Endometrial microvascular endothelial cells (primary cell): ENCODE results near the gene ZNF764. TPM values are rescaled to one million over a fixed set of nuclear protein-coding genes. Genes with fewer than 3 reads are reported as not detected.

ENCODE experiments used
- in situ Hi-C: cut with HindIII; loops from 2 replicates; pipeline ENCODE4 v1.10.0; 2017; ENCODE audit warnings: low sequenced_read_pairs, low pct_unique_long_range_greater_than_20kb; ENCODE audit errors: inconsistent ontology term
- total RNA-seq: library from RNA; depleted of rRNA; stranded (reverse); fragments of >200 nt; gene quantifications from one replicate; pipeline ENCODE4 v1.2.3, GENCODE V29; 2015; ENCODE audit errors: inconsistent ontology term

Gene ZNF764
- total RNA-seq, 1 donor from 2014 or later: 8.3 TPM

GRCh38 chr16:30571445-30572322, 13.5 kb upstream of the ZNF764 start, which contains the start of gene ZNF688:
Gene ZNF688 (minus strand): TSS chr16:30571714. CDS start chr16:30571629, 85 bp downstream.
- in situ Hi-C loops: no loop called here

- in situ Hi-C loops: no loop called here
Observed at GRCh38 chr16:30570636-30571444, 12.7 kb upstream of the ZNF764 start.

- in situ Hi-C loops: no loop called here
Observed at GRCh38 chr16:30569746-30570635, 11.8 kb upstream of the ZNF764 start.

GRCh38 chr16:30569281-30569680, 11.1 kb upstream of the ZNF764 start:
- in situ Hi-C loops: no loop called here

GRCh38 chr16:30567991-30568638, 9.9 kb upstream of the ZNF764 start:
- in situ Hi-C loops: no loop called here

GRCh38 chr16:30567160-30567990, 9.2 kb upstream of the ZNF764 start:
- in situ Hi-C loops: no loop called here

GRCh38 chr16:30566531-30566930, 8.4 kb upstream of the ZNF764 start:
- in situ Hi-C loops: no loop called here

GRCh38 chr16:30565984-30566383, 7.8 kb upstream of the ZNF764 start:
- in situ Hi-C loops: no loop called here

- in situ Hi-C loops: no loop called here
Observed at GRCh38 chr16:30565526-30565925, 7.4 kb upstream of the ZNF764 start.

GRCh38 chr16:30562021-30562420, 3.8 kb upstream of the ZNF764 start:
- in situ Hi-C loops: no loop called here

- in situ Hi-C loops: no loop called here
Observed at GRCh38 chr16:30561089-30561816, 3.1 kb upstream of the ZNF764 start.

- in situ Hi-C loops: no loop called here
Observed at GRCh38 chr16:30559690-30560089, 1.5 kb upstream of the ZNF764 start.

- in situ Hi-C loops: no loop called here
Observed at GRCh38 chr16:30558789-30559377, 709 bp upstream of the ZNF764 start.

- in situ Hi-C loops: no loop called here
Observed at GRCh38 chr16:30557707-30557956, 542 bp downstream of the ZNF764 start.

- in situ Hi-C loops: no loop called here
Observed at GRCh38 chr16:30556125-30556473, 2.1 kb downstream of the ZNF764 start.

- in situ Hi-C loops: no loop called here
Observed at GRCh38 chr16:30555315-30556124, 2.7 kb downstream of the ZNF764 start.
